Smooth muscle cell of the umbilical artery (primary cell): ENCODE measurements around the gene POU2F1. TPM values are rescaled to one million over a fixed set of nuclear protein-coding genes. Genes with fewer than 3 reads are reported as not detected.

ENCODE experiments used
- total RNA-seq: library from RNA; depleted of rRNA; stranded (reverse); fragments of >200 nt; gene quantifications from 2 replicates; pipeline ENCODE4 v1.2.3, GENCODE V29; 2014

Gene POU2F1
- 4.4 and 4.8 TPM in 2 replicates for total RNA-seq

GRCh38 chr1:167220537-167221125, at the start of gene POU2F1:
POU2F1 (plus strand) TSS chr1:167220886; CDS start chr1:167220898, 12 bp downstream.

Other genes with a start within 250 kb of the POU2F1 start
- not detected in 2 replicates for gene ILDR2, start 245.3 kb upstream of the POU2F1 start, total RNA-seq
- not detected in 2 replicates for gene MAEL, start 231.6 kb upstream of the POU2F1 start, total RNA-seq
- gene GPA33, start 130.5 kb upstream of the POU2F1 start, total RNA-seq: not detected in 2 replicates
- not detected in 2 replicates for gene STYXL2, start 126.8 kb upstream of the POU2F1 start, total RNA-seq